T-helper 1 cell (primary cell): ENCODE data around the gene FYN.
"Not testable (repeated sequence)": the region's sequence is repeated elsewhere in the genome, so short reads cannot be mapped to it uniquely, and the experiment has no call there.

Source experiments
- DNase-seq, 5 donors: peaks; one replicate each; pipeline ENCODE4 v3.0.0-alpha.2; 2012 to 2020

Gene FYN

GRCh38 chr6:111786151-111786550 is 87.1 kb downstream of the FYN start:
- DNase-seq = not testable (repeated sequence)

GRCh38 chr6:111784433-111784832 is 88.8 kb downstream of the FYN start:
- no peak for DNase-seq

GRCh38 chr6:111782887-111783466 is 90.3 kb downstream of the FYN start:
- DNase-seq = no peak

GRCh38 chr6:111782192-111782809 is 91.0 kb downstream of the FYN start:
- no peak for DNase-seq

GRCh38 chr6:111781041-111781708 is 92.1 kb downstream of the FYN start:
- DNase-seq = no peak

GRCh38 chr6:111780393-111780792 is 92.9 kb downstream of the FYN start:
- no peak for DNase-seq

GRCh38 chr6:111779660-111780059 is 93.6 kb downstream of the FYN start:
- DNase-seq = no peak

- DNase-seq = no peak
These were observed 94.2 kb downstream of the FYN start for GRCh38 chr6:111779031-111779430.

GRCh38 chr6:111777357-111777756 is 95.9 kb downstream of the FYN start:
- DNase-seq = no peak

GRCh38 chr6:111776236-111777221 is 96.7 kb downstream of the FYN start:
- peak in 1 of 5 donors; percentile 51 for DNase-seq

- no peak for DNase-seq
These were observed 97.9 kb downstream of the FYN start for GRCh38 chr6:111775145-111775922.

GRCh38 chr6:111774346-111774703 is 98.9 kb downstream of the FYN start:
- no peak for DNase-seq

GRCh38 chr6:111773501-111774345 is 99.5 kb downstream of the FYN start:
- no peak for DNase-seq

- DNase-seq = no peak
These were observed 100.9 kb downstream of the FYN start for GRCh38 chr6:111772381-111772780.

GRCh38 chr6:111771629-111772028 is 101.6 kb downstream of the FYN start:
- DNase-seq = no peak

GRCh38 chr6:111771094-111771432 is 102.2 kb downstream of the FYN start:
- DNase-seq = no peak

GRCh38 chr6:111770263-111771093 is 102.8 kb downstream of the FYN start:
- DNase-seq = no peak

- DNase-seq = no peak
These were observed 103.7 kb downstream of the FYN start for GRCh38 chr6:111769365-111770152.

- no peak for DNase-seq
These were observed 104.9 kb downstream of the FYN start for GRCh38 chr6:111768431-111768770.
